Astrocyte of the spinal cord (primary cell): ENCODE data around the gene TUBGCP2.

Experiments
- DNase-seq: peaks from one replicate; pipeline ENCODE4 v3.0.0; 2011; ENCODE audit warnings: low read depth, low spot score
- H3K4me3 ChIP-seq: 2 replicates; pipeline ENCODE4 v1.5.1; 2011; ENCODE audit warnings: low read depth, mild to moderate bottlenecking, low read length, moderate library complexity
- in situ Hi-C: cut with HindIII; loops from 2 replicates; pipeline ENCODE4 v1.10.0; 2017; ENCODE audit warnings: low sequenced_read_pairs
- TF ChIP-seq, protein P1 (sequence below): IDR thresholded peaks from 2 replicates; pipeline ENCODE4 v1.5.1; 2012; ENCODE audit warnings: low read depth, mild to moderate bottlenecking, low read length, inconsistent platforms

The TUBGCP2 gene

DNA sequence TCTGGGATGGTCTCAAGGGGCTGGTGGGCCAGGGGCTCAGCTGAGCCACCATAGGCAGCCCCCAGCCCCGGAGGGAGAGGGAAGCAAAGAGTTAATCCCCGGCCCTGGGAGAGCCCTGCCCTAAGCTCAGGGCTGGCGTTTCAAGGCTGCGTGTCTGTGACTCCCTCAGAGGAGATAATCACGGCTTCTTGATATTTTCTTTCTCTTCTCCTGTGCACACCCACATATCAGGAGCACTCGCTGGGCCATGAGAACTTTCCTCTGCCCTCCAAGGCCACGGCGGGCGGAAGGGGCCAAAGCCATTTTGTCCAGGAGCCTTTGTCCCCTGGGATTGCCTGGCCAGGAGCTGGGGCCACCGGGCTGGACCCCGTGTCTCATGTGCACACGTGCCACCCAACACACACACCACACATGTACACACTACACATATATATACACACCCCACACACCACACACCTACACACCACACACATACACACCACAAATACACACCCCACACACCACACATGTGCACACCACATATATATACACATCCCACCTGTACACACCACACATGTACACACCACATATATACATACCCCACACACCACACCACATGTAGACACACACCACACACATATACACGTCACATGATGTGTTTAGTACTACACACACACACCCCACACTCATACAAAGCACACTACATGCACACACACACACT is 54.1 kb downstream of the TUBGCP2 start:
- DNase-seq: no peak
- no peak overlapping the region for H3K4me3 ChIP-seq
- TF ChIP-seq, protein P1, sequence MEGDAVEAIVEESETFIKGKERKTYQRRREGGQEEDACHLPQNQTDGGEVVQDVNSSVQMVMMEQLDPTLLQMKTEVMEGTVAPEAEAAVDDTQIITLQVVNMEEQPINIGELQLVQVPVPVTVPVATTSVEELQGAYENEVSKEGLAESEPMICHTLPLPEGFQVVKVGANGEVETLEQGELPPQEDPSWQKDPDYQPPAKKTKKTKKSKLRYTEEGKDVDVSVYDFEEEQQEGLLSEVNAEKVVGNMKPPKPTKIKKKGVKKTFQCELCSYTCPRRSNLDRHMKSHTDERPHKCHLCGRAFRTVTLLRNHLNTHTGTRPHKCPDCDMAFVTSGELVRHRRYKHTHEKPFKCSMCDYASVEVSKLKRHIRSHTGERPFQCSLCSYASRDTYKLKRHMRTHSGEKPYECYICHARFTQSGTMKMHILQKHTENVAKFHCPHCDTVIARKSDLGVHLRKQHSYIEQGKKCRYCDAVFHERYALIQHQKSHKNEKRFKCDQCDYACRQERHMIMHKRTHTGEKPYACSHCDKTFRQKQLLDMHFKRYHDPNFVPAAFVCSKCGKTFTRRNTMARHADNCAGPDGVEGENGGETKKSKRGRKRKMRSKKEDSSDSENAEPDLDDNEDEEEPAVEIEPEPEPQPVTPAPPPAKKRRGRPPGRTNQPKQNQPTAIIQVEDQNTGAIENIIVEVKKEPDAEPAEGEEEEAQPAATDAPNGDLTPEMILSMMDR: no peak
- in situ Hi-C loops: no loop called here

DNA sequence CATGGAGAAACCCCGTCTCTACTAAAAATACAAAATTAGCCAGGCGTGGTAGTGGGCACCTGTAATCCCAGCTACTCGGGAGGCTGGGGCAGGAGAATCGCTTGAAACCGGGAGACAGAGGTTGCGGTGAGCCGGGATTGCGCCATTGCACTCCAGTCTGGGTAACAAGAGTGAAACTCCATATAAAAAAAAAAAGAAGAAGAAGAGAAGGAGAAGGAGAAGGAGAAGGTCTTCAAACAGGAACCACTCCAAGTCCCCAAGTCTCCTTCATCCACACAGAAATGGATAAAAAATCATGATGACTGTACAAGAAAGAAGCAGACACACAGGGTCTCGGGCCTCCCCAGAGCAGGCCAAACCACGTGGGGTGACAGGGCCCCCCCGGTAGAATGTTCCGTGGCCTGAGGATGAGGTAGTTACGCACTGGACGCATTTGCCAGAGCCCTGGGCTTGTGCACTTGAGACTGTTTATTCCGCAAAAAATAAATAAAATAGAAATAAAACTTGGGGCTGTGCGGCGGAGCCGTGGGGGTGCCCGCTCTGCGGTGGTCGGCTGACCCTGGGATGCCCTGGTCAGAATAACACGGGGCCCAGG is 55.2 kb downstream of the TUBGCP2 start:
- no peak overlapping the region for H3K4me3 ChIP-seq
- DNase-seq: no peak
- TF ChIP-seq, protein P1: no peak
- in situ Hi-C loops: no loop called here

DNA sequence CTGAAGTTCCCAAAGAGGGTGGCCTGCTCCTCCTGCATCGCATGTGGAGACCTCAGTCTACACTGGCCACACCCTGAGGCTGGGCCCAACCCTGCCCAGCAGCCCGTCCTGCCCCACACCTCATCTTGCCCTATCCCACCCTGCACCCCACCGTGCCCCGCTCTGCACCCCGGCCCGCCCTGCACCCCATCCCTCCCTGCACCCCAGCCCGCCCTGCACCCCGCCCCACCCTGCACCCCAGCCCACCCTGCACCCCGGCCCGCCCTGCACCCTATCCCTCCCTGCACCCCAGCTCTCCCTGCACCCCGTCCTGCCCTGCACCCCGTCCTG is 56.5 kb downstream of the TUBGCP2 start:
- TF ChIP-seq, protein P1: no peak
- in situ Hi-C loops: no loop called here
- DNase-seq: no peak

DNA sequence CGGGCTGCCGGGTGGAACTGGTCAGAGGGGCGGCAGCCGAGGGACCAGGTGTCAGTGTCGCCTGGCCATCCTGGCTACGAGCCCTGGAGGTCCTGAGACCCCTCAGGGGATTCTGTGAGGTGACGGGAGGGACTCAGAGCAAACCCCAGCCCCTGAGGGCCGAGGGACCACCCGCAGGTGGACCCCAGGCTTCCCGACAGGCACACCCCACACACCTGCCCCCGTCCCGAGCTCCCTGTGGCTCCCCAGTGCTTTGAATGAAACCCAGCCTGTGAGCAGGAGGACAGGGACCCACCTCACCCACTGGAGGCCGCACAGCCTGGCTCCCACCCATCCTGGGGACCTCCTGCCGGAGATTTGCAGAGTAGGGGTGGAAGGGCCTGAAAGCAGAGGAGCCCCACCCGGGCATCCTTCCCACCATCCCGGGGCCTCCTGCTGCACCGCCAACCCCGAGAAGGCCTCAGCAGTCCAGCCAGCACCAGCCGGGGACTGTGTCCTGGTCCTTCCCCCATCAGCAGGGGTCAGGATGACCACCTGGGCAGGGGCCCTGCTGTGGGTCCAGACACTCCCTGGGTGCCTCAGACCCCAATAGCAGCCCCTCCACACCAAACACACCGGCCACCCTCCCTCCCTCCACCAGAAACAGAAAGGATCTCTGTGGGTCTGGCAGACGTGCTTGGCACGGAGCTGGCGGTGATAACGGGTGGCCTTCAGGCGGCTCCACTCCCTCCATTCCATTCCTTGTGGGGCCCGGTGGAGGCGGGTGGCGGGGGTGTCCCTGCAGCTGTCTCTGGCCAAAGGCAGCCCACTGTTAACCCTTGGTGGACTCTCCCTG is 57.1 kb downstream of the TUBGCP2 start:
- DNase-seq: no peak
- TF ChIP-seq, protein P1: no peak
- H3K4me3 ChIP-seq: no peak overlapping the region
- in situ Hi-C loops: no loop called here

More for the DNA sequence above, 56.5 kb downstream of the TUBGCP2 start:
- H3K4me3 ChIP-seq: no peak overlapping the region

DNA sequence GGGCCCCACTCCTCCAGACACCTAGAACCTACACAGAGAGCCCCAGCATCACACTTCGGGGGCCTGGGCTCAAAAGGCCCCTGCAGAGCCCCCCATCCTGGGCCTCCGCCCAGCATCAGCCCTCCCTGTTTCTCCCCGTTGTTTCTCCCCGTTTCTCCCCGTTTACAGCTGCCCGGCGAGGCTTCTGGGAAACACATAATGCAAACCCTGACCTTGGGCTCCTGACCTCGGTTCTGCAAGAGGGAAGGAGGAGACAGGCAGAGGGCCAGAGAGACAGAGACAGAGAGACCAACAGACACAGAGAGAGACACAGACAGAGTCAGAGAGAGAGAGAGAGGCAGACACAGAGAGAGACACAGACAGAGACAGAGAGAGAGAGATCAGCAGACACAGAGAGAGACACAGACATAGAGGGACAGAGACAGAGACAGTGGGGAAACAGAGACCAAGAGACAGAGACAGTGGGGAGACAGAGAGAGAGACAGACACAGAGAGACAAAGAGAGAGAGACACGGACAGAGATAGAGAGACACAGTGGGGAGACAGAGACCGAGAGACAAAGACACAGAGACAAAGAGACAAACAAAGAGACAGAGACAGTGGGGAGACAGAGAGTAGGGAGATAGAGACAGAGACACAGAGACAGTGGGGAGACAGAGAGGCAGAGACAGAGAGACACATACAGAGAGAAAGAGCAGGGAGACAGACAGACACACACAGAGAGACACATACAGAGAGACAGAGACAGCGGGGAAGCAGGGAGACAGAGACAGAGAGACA is 58.5 kb downstream of the TUBGCP2 start:
- TF ChIP-seq, protein P1: no peak
- DNase-seq: no peak
- no peak overlapping the region for H3K4me3 ChIP-seq
- in situ Hi-C loops: no loop called here

DNA sequence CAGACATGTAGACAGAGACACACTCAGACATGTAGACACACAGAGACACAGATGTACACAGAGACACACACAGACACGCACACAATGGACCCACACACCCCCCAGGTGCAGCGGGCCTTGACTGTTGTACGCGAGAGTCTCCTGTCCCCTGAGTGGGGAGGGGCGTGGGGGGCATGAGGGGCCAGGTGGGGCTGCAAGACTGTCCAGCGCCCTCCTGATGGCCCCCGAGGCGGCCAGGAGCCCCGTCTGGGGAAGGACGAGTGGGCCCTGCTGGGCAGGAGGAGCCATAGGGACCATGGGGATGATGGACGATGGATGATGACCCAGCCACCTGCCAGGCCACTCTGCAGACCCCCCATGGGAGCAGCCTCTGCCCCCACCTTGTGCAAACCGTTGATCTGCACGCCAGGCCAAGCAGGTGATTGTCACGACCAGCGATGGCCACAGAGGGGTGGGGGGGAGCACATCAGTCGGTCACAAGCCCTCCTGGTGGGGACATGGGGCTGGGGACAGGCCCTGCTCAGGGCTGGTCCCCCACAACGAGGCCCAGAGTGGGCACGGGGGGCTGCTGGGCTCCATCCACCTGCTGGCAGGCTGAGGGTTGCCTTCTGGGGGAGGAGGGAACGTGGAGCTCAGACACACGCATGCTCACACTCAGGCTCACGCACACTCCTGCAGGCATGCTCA is 59.4 kb downstream of the TUBGCP2 start:
- no peak overlapping the region for H3K4me3 ChIP-seq
- in situ Hi-C loops: no loop called here
- no peak for DNase-seq
- TF ChIP-seq, protein P1: no peak
